ENCODE measurements around the gene DEPP1. TPM values are rescaled to one million over a fixed set of nuclear protein-coding genes. Genes with fewer than 3 reads are reported as not detected.

The DEPP1 gene
- polyA plus RNA-seq, 4 donors = 4.0 to 39.4 (median 6.0) TPM

GRCh38 chr10:44984671-44985101 is 6.1 kb upstream of the DEPP1 start:
- Histone ChIP-seq H3K9me3 (ENCODE audit: control insufficient read depth in 2 of 2, insufficient read depth in 1 of 2, low read depth in 1 of 2, low read length in 1 of 2) (no peaks in the 10 kb centered on the region), H3K27me3 (ENCODE audit: control insufficient read depth in 3 of 3, insufficient read depth in 3 of 3, low read length in 3 of 3) (no peaks in the 10 kb centered on the region), H3K36me3 (ENCODE audit: control insufficient read depth in 3 of 3, insufficient read depth in 2 of 3, low read depth in 1 of 3, low read length in 3 of 3) (peaks cover 0 to 55% (median 14%) of the 10 kb centered on the region in 3 donors), H3K27ac (ENCODE audit: low read depth in 1 of 3, low read length in 2 of 3) (peak overlapping the region in 1 of 3 donors; percentile 25), H3K4me3 (ENCODE audit: low read depth in 1 of 3, low read length in 3 of 3) (no peak overlapping the region), H3K4me1 (ENCODE audit: control insufficient read depth in 3 of 3, insufficient read depth in 2 of 3, low read depth in 1 of 3, low read length in 2 of 3) (peaks cover 0 to 20% (median 0%) of the 10 kb centered on the region in 3 donors)
- no peak for FAIRE-seq
- no peak for DNase-seq
- 94 to 95% (median 95%) methylated on average over 15 of the region's 15 CpGs for WGBS, 3 donors

- Histone ChIP-seq H3K9me3 (ENCODE audit: control insufficient read depth in 2 of 2, insufficient read depth in 1 of 2, low read depth in 1 of 2, low read length in 1 of 2) (no peaks in the 10 kb centered on the region), H3K4me3 (ENCODE audit: low read depth in 1 of 3, low read length in 3 of 3) (no peak overlapping the region), H3K36me3 (ENCODE audit: control insufficient read depth in 3 of 3, insufficient read depth in 2 of 3, low read depth in 1 of 3, low read length in 3 of 3) (peaks cover 0 to 48% (median 14%) of the 10 kb centered on the region in 3 donors), H3K4me1 (ENCODE audit: control insufficient read depth in 3 of 3, insufficient read depth in 2 of 3, low read depth in 1 of 3, low read length in 2 of 3) (peaks cover 0 to 28% (median 0%) of the 10 kb centered on the region in 3 donors), H3K27me3 (ENCODE audit: control insufficient read depth in 3 of 3, insufficient read depth in 3 of 3, low read length in 3 of 3) (no peaks in the 10 kb centered on the region), H3K27ac (ENCODE audit: low read depth in 1 of 3, low read length in 2 of 3) (no peak overlapping the region)
- FAIRE-seq = no peak
- no peak for DNase-seq
- 89 to 94% (median 89%) methylated on average over 10 of the region's 10 CpGs for WGBS, 3 donors
These were observed 5.3 kb upstream of the DEPP1 start for GRCh38 chr10:44983895-44984278.

GRCh38 chr10:44983066-44983894 is 4.7 kb upstream of the DEPP1 start:
- Histone ChIP-seq H3K27me3 (ENCODE audit: control insufficient read depth in 3 of 3, insufficient read depth in 3 of 3, low read length in 3 of 3) (no peaks in the 10 kb centered on the region), H3K9me3 (ENCODE audit: control insufficient read depth in 2 of 2, insufficient read depth in 1 of 2, low read depth in 1 of 2, low read length in 1 of 2) (no peaks in the 10 kb centered on the region), H3K4me1 (ENCODE audit: control insufficient read depth in 3 of 3, insufficient read depth in 2 of 3, low read depth in 1 of 3, low read length in 2 of 3) (peaks cover 0 to 33% (median 0%) of the 10 kb centered on the region in 3 donors), H3K4me3 (ENCODE audit: low read depth in 1 of 3, low read length in 3 of 3) (no peak overlapping the region), H3K27ac (ENCODE audit: low read depth in 1 of 3, low read length in 2 of 3) (no peak overlapping the region), H3K36me3 (ENCODE audit: control insufficient read depth in 3 of 3, insufficient read depth in 2 of 3, low read depth in 1 of 3, low read length in 3 of 3) (peaks cover 0 to 42% (median 14%) of the 10 kb centered on the region in 3 donors)
- DNase-seq (no peak), FAIRE-seq (no peak)
- WGBS, 3 donors = 91 to 97% (median 94%) methylated on average over 13 of the region's 13 CpGs

DNA sequence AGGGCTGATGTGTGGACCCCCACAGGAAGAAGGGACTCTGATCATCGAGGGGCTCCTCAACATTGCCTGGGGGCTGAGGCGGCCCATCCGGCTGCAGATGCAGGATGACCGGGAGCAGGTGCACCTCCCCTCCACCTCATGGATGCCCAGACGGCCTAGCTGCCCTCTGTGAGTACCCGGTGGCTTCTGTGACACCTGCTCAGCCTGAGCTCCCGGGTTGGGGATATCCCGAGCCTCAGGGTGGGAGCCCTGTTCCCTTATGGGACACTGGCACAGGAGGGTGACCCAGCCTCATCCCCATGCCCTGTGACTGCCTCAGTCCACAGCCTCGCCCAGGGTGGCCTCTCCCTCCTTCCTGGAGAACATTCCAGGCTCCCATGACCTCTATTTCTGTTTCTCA is 3.9 kb upstream of the DEPP1 start:
- DNase-seq = no peak
- H3K4me3 ChIP-seq (ENCODE audit: low read depth in 1 of 3, low read length in 3 of 3) = no peak overlapping the region
- peak overlapping the region in 1 of 3 donors; percentile 34 for H3K27ac ChIP-seq (ENCODE audit: low read depth in 1 of 3, low read length in 2 of 3)
- peaks cover 0 to 45% (median 14%) of the 10 kb centered on the region in 3 donors for H3K36me3 ChIP-seq (ENCODE audit: control insufficient read depth in 3 of 3, insufficient read depth in 2 of 3, low read depth in 1 of 3, low read length in 3 of 3)
- WGBS, 3 donors = 87 to 92% (median 89%) methylated on average over 9 of the region's 9 CpGs
- no peaks in the 10 kb centered on the region for H3K27me3 ChIP-seq (ENCODE audit: control insufficient read depth in 3 of 3, insufficient read depth in 3 of 3, low read length in 3 of 3)
- H3K4me1 ChIP-seq (ENCODE audit: control insufficient read depth in 3 of 3, insufficient read depth in 2 of 3, low read depth in 1 of 3, low read length in 2 of 3) = peaks cover 0 to 41% (median 0%) of the 10 kb centered on the region in 3 donors
- FAIRE-seq = no peak
- no peaks in the 10 kb centered on the region for H3K9me3 ChIP-seq (ENCODE audit: control insufficient read depth in 2 of 2, insufficient read depth in 1 of 2, low read depth in 1 of 2, low read length in 1 of 2)

- whole genome bisulfite sequencing, 3 donors = 80 to 94% (median 92%) methylated on average over 9 of the region's 9 CpGs
- H3K27ac ChIP-seq (ENCODE audit: low read depth in 1 of 3, low read length in 2 of 3) = peak overlapping the region in 1 of 3 donors; percentile 84
- H3K9me3 ChIP-seq (ENCODE audit: control insufficient read depth in 2 of 2, insufficient read depth in 1 of 2, low read depth in 1 of 2, low read length in 1 of 2) = no peaks in the 10 kb centered on the region
- H3K27me3 ChIP-seq (ENCODE audit: control insufficient read depth in 3 of 3, insufficient read depth in 3 of 3, low read length in 3 of 3) = no peaks in the 10 kb centered on the region
- H3K4me3 ChIP-seq (ENCODE audit: low read depth in 1 of 3, low read length in 3 of 3) = no peak overlapping the region
- peaks cover 0 to 48% (median 14%) of the 10 kb centered on the region in 3 donors for H3K36me3 ChIP-seq (ENCODE audit: control insufficient read depth in 3 of 3, insufficient read depth in 2 of 3, low read depth in 1 of 3, low read length in 3 of 3)
- DNase-seq (no peak), FAIRE-seq (no peak)
- peaks cover 0 to 45% (median 0%) of the 10 kb centered on the region in 3 donors for H3K4me1 ChIP-seq (ENCODE audit: control insufficient read depth in 3 of 3, insufficient read depth in 2 of 3, low read depth in 1 of 3, low read length in 2 of 3)
These were observed 3.5 kb upstream of the DEPP1 start for GRCh38 chr10:44982114-44982460.

DNA sequence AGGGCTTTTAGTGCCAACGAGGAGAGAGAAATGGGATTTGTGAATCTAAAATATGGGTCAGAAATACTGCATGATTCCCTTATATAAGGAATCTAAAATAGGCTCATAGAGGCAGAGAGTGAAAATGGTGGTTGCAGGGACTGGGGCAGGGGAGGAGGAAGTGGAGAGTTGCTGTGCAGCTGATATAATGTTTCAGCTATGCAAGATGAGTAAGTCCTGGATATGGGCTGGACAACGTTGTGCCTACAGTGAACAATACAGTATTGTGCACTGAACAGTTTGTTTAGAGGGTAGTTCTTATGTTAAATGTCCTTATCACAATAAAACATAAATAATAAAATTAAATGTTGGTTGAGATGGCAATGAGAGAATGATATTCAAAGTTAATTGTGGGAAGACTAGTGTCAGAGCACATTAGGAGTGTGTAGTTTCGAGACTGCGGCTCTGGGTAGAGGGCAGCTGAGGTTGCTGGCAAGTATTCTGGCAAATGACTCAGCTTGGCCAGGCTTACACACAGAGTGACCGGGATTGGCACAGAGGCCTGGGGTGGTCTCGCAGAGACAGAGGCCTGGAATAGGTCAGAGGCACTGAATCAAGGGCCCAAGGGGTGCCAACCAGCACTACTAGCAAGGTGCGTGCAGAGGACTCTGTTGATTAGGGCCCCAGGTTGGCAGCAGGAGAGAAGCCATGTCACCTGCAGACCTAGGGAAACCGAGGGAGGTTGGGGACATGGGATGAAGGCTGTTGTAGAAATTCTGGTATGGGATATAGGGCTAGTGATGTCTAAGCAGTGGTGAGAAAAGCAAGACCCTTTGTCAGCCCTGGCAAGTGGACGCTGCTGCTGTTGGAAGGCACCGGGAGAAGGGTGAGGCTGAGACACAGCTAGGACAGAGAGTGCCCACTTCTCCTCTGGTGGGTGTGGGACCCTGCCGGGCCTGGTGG is 2.8 kb upstream of the DEPP1 start:
- Histone ChIP-seq H3K27ac (ENCODE audit: low read depth in 1 of 3, low read length in 2 of 3) (peak overlapping the region in 2 of 3 donors; percentile 44 to 84), H3K36me3 (ENCODE audit: control insufficient read depth in 3 of 3, insufficient read depth in 2 of 3, low read depth in 1 of 3, low read length in 3 of 3) (peaks cover 0 to 55% (median 14%) of the 10 kb centered on the region in 3 donors), H3K27me3 (ENCODE audit: control insufficient read depth in 3 of 3, insufficient read depth in 3 of 3, low read length in 3 of 3) (no peaks in the 10 kb centered on the region), H3K9me3 (ENCODE audit: control insufficient read depth in 2 of 2, insufficient read depth in 1 of 2, low read depth in 1 of 2, low read length in 1 of 2) (no peaks in the 10 kb centered on the region), H3K4me3 (ENCODE audit: low read depth in 1 of 3, low read length in 3 of 3) (no peak overlapping the region), H3K4me1 (ENCODE audit: control insufficient read depth in 3 of 3, insufficient read depth in 2 of 3, low read depth in 1 of 3, low read length in 2 of 3) (peaks cover 0 to 51% (median 0%) of the 10 kb centered on the region in 3 donors)
- FAIRE-seq = no peak
- 66 to 77% (median 77%) methylated on average over 11 of the region's 11 CpGs for WGBS, 3 donors
- peak in 1 of 2 donors; percentile 35 for DNase-seq

GRCh38 chr10:44980309-44981171 is 1.9 kb upstream of the DEPP1 start:
- WGBS, 3 donors = 74 to 77% (median 75%) methylated on average over 14 of the region's 14 CpGs
- Histone ChIP-seq H3K9me3 (ENCODE audit: control insufficient read depth in 2 of 2, insufficient read depth in 1 of 2, low read depth in 1 of 2, low read length in 1 of 2) (no peaks in the 10 kb centered on the region), H3K4me1 (ENCODE audit: control insufficient read depth in 3 of 3, insufficient read depth in 2 of 3, low read depth in 1 of 3, low read length in 2 of 3) (peaks cover 0 to 60% (median 3%) of the 10 kb centered on the region in 3 donors), H3K36me3 (ENCODE audit: control insufficient read depth in 3 of 3, insufficient read depth in 2 of 3, low read depth in 1 of 3, low read length in 3 of 3) (peaks cover 0 to 57% (median 14%) of the 10 kb centered on the region in 3 donors), H3K27me3 (ENCODE audit: control insufficient read depth in 3 of 3, insufficient read depth in 3 of 3, low read length in 3 of 3) (no peaks in the 10 kb centered on the region), H3K4me3 (ENCODE audit: low read depth in 1 of 3, low read length in 3 of 3) (no peak overlapping the region), H3K27ac (ENCODE audit: low read depth in 1 of 3, low read length in 2 of 3) (peak overlapping the region in 2 of 3 donors; percentile 44 to 67)
- peak in 1 of 2 donors; percentile 45 for DNase-seq
- FAIRE-seq = no peak
